ENCODE measurements around the gene GPATCH8. TPM values are rescaled to one million over a fixed set of nuclear protein-coding genes. Genes with fewer than 3 reads are reported as not detected.

GPATCH8 gene
- total RNA-seq, 1 experiment from 2014 or later, result 51.5 TPM

- Histone ChIP-seq H3K14ac (ENCODE audit: insufficient read depth, low read length) (no peak overlapping the region), H4K5ac (ENCODE audit: insufficient read length, low read depth, low read length) (no peak overlapping the region), H3K4me2 (ENCODE audit: insufficient read depth, insufficient read length, low read length) (no peak overlapping the region), H3K18ac (ENCODE audit: insufficient read length, low read depth, low read length) (no peak overlapping the region), H2BK20ac (ENCODE audit: low read depth, low read length, poor library complexity, severe bottlenecking) (no peak overlapping the region), H3T11ph (ENCODE audit: low read length) (no peak overlapping the region), H3K79me1 (ENCODE audit: insufficient read depth, low read depth, low read length, poor library complexity, severe bottlenecking) (no peaks in the 10 kb centered on the region), H4K91ac (ENCODE audit: insufficient read length, low read depth, low read length) (no peak overlapping the region), H3K23me2 (ENCODE audit: insufficient read length, low read depth, low read length, poor library complexity, severe bottlenecking) (no peaks in the 10 kb centered on the region), H4K20me1 (ENCODE audit: control insufficient read depth, insufficient read depth, insufficient read length) (no peaks in the 10 kb centered on the region), H3K79me2 (ENCODE audit: insufficient read depth, low read length) (no peaks in the 10 kb centered on the region), H3K9me3 (ENCODE audit: control insufficient read depth, low read depth, low read length) (no peaks in the 10 kb centered on the region), H4K8ac (replicated peaks; ENCODE audit: insufficient read length, low read depth, low read length) (no peak overlapping the region), H3K27me3 (ENCODE audit: insufficient read depth, low read length) (no peaks in the 10 kb centered on the region), H2BK120ac (ENCODE audit: low read depth, low read length, poor library complexity, severe bottlenecking) (no peak overlapping the region), H2BK12ac (ENCODE audit: insufficient read length, low read depth, low read length) (no peak overlapping the region), H3K4me1 (ENCODE audit: insufficient read depth, low read length) (no peaks in the 10 kb centered on the region), H3K56ac (ENCODE audit: insufficient read length, low read depth, low read length) (no peak overlapping the region), H2BK15ac (ENCODE audit: low read depth, low read length) (no peak overlapping the region), H3K23ac (ENCODE audit: insufficient read length, low read depth, low read length) (no peak overlapping the region), H2AK5ac (ENCODE audit: insufficient read length, low read length) (no peak overlapping the region), H3K9ac (ENCODE audit: extremely low read depth, insufficient read length, low read length) (no peak overlapping the region), H2AFZ (ENCODE audit: low read length) (no peak overlapping the region), H2BK5ac (ENCODE audit: insufficient read length, low read length) (no peak overlapping the region), H3K4ac (ENCODE audit: low read depth, low read length) (no peak overlapping the region), H3K27ac (ENCODE audit: insufficient read length, low read depth, low read length) (no peak overlapping the region)
- DNase-seq, result peak; percentile 27
- Mint-ChIP-seq H3K4me1 (no peaks in the 10 kb centered on the region), H3K27ac (peak overlapping the region in 1 of 3 experiments; percentile 71; a peak in 3 of 7 replicates), H3K27me3 (ENCODE audit: low read depth) (peaks cover 1% of the 10 kb centered on the region), H3K9me3 (no peaks in the 10 kb centered on the region; a peak in 1 of 5 replicates), H3K4me3 (no peak overlapping the region), H3K36me3 (ENCODE audit: insufficient read depth in 1 of 3, low read depth in 3 of 3) (peaks cover 25 to 53% (median 52%) of the 10 kb centered on the region in 3 experiments; a peak in 6 of 7 replicates)
- no CpG with 5 or more reads among the region's 8 CpGs for WGBS (ENCODE audit: extremely low coverage, insufficient read length, low lambda C conversion rate)
- TF ChIP-seq, protein P1, sequence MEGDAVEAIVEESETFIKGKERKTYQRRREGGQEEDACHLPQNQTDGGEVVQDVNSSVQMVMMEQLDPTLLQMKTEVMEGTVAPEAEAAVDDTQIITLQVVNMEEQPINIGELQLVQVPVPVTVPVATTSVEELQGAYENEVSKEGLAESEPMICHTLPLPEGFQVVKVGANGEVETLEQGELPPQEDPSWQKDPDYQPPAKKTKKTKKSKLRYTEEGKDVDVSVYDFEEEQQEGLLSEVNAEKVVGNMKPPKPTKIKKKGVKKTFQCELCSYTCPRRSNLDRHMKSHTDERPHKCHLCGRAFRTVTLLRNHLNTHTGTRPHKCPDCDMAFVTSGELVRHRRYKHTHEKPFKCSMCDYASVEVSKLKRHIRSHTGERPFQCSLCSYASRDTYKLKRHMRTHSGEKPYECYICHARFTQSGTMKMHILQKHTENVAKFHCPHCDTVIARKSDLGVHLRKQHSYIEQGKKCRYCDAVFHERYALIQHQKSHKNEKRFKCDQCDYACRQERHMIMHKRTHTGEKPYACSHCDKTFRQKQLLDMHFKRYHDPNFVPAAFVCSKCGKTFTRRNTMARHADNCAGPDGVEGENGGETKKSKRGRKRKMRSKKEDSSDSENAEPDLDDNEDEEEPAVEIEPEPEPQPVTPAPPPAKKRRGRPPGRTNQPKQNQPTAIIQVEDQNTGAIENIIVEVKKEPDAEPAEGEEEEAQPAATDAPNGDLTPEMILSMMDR (conservative IDR thresholded peaks at IDR 0.05), result no peak
These were observed 105.4 kb downstream of the GPATCH8 start for GRCh38 chr17:44397479-44398440.
